Esophagus muscularis mucosa (tissue), 4 donors: Measurements from ENCODE around the gene SIKE1. TPM values are rescaled to one million over a fixed set of nuclear protein-coding genes. Genes with fewer than 3 reads are reported as not detected.
A peak's percentile ranks its signal among the peaks of the same experiment; 100 is the strongest.
"Not testable (repeated sequence)": the region's sequence is repeated elsewhere in the genome, so short reads cannot be mapped to it uniquely, and the experiment has no call there.

Source experiments
- DNase-seq: peaks from one replicate; pipeline ENCODE4 v3.0.0-alpha.2; 2017; ENCODE audit errors: extremely low spot score
- H3K27ac ChIP-seq, 4 donors: fragments of 200-600 bp; sonication (generic); replicated peaks in 1 of 4; 1 replicate in 3 of 4; 2 replicates in 1 of 4; pipeline ENCODE4 v1.5.1; 2016 to 2019; ENCODE audit warnings: mild to moderate bottlenecking in 1 of 4
- H3K27me3 ChIP-seq, 4 donors: fragments of 200-600 bp; sonication (generic); one replicate each; pipeline versions ENCODE4 v1.5.1 to v1.6.0; 2016 to 2019
- H3K36me3 ChIP-seq, 4 donors: fragments of 200-600 bp; sonication (generic); one replicate each; pipeline ENCODE4 v1.5.1; 2016 to 2019
- H3K4me1 ChIP-seq, 4 donors: fragments of 200-600 bp; sonication (generic); one replicate each; pipeline ENCODE4 v1.5.1; 2016 to 2019
- H3K4me3 ChIP-seq, 4 donors: fragments of 200-600 bp; sonication (generic); 1 replicate in 2 of 4; 2 replicates in 2 of 4; pipeline ENCODE4 v1.5.1; 2016 to 2019; ENCODE audit warnings: mild to moderate bottlenecking in 4 of 4, moderate library complexity in 1 of 4
- H3K9me3 ChIP-seq, 4 donors: fragments of 200-600 bp; sonication (generic); 1 replicate in 3 of 4; 2 replicates in 1 of 4; pipeline ENCODE4 v1.5.1; 2016 to 2019
- CTCF ChIP-seq, 3 experiments: fragments of 200-600 bp in 2 of 3; fragments of 450-650 bp in 1 of 3; sonication (generic) in 2 of 3; IDR thresholded peaks; one replicate each; pipeline ENCODE4 v1.5.1; 2017 to 2019; ENCODE audit warnings: antibody characterized with exemption in 3 of 3, mild to moderate bottlenecking in 2 of 3, moderate library complexity in 1 of 3
- EP300 ChIP-seq: sonication (generic); formaldehyde crosslinking; IDR thresholded peaks from one replicate; pipeline ENCODE4 v1.6.1; 2017; ENCODE audit warnings: antibody characterized with exemption
- POLR2A ChIP-seq: fragments of 450-650 bp; IDR thresholded peaks from one replicate; pipeline ENCODE4 v1.6.1; 2017; ENCODE audit warnings: antibody characterized with exemption, moderate library complexity, mild to moderate bottlenecking, low read depth
- POLR2AphosphoS5 ChIP-seq, 2 donors: sonication (generic); formaldehyde crosslinking; IDR thresholded peaks; one replicate each; pipeline ENCODE4 v1.6.1; 2017; ENCODE audit warnings: antibody characterized with exemption in 2 of 2
- WGBS: methylation state at CpG from one replicate; pipeline ENCODE4 v1.1.5; 2018; 5-methylcytosine and 5-hydroxymethylcytosine counted together
- intact Hi-C: fragments of 100-400 bp; cut with DNase I; formaldehyde crosslinking; loops from one replicate; pipeline ENCODE4 v1.15.1; 2023
- total RNA-seq, 4 donors: library from RNA; depleted of rRNA; stranded (reverse); fragments of >200 nt; gene quantifications; one replicate each; pipeline versions ENCODE4 v1.1.0 to v1.2.1, GENCODE V29; 2016

The SIKE1 gene
- total RNA-seq, 4 donors from 2014 or later, result 31.5 to 60.7 (median 50.9) TPM

GRCh38 chr1:114779722-114780121, 763 bp downstream of the SIKE1 start:
- H3K27ac ChIP-seq, result peak overlapping the region; percentile 86 to 89 (median 89)
- H3K4me3 ChIP-seq, result peak overlapping the region; percentile 76 to 83 (median 79)
- TF ChIP-seq POLR2A (no peak), CTCF (IDR thresholded peaks at IDR 0.05) (no peak), POLR2AphosphoS5 (IDR thresholded peaks at IDR 0.05) (no peak), EP300 (no peak)
- H3K9me3 ChIP-seq, result no peaks in the 10 kb centered on the region
- H3K36me3 ChIP-seq, result peaks cover 0 to 39% (median 24%) of the 10 kb centered on the region in 4 donors
- DNase-seq, result no peak
- H3K27me3 ChIP-seq, result no peaks in the 10 kb centered on the region
- intact Hi-C loops, result no loop called here
- peaks cover 14 to 20% (median 17%) of the 10 kb centered on the region in 4 donors for H3K4me1 ChIP-seq

- H3K27ac ChIP-seq, DNase-seq, H3K9me3 ChIP-seq, H3K4me3 ChIP-seq, intact Hi-C loops, H3K27me3 ChIP-seq: not testable (repeated sequence)
- WGBS, result 100% methylated on average over 4 of the region's 4 CpGs
- peaks cover 14 to 20% (median 17%) of the 10 kb centered on the region in 4 donors for H3K4me1 ChIP-seq
- H3K36me3 ChIP-seq, result peaks cover 0 to 68% (median 47%) of the 10 kb centered on the region in 4 donors
Observed at GRCh38 chr1:114776726-114777125, 3.8 kb downstream of the SIKE1 start.

- H3K27ac ChIP-seq, result no peak overlapping the region
- H3K36me3 ChIP-seq, result peaks cover 10 to 84% (median 61%) of the 10 kb centered on the region in 4 donors
- no peak overlapping the region for H3K4me3 ChIP-seq
- no peaks in the 10 kb centered on the region for H3K4me1 ChIP-seq
- WGBS, result 90% methylated on average over 1 of the region's 1 CpG
- TF ChIP-seq CTCF (IDR thresholded peaks at IDR 0.05) (no peak), EP300 (no peak), POLR2AphosphoS5 (IDR thresholded peaks at IDR 0.05) (no peak), POLR2A (no peak)
- no peak for DNase-seq
- intact Hi-C loops, result no loop called here
- no peaks in the 10 kb centered on the region for H3K27me3 ChIP-seq
- no peaks in the 10 kb centered on the region for H3K9me3 ChIP-seq
Observed at GRCh38 chr1:114771992-114772391, 8.5 kb downstream of the SIKE1 start.

GRCh38 chr1:114770989-114771388, 9.5 kb downstream of the SIKE1 start:
- DNase-seq, result no peak
- 100% methylated on average over 1 of the region's 1 CpG for WGBS
- TF ChIP-seq POLR2A, result no peak
- no peak for TF ChIP-seq EP300
- TF ChIP-seq POLR2AphosphoS5 (IDR thresholded peaks at IDR 0.05), result no peak
- no peak for TF ChIP-seq CTCF (IDR thresholded peaks at IDR 0.05)
- no peak overlapping the region for H3K27ac ChIP-seq
- no peak overlapping the region for H3K4me3 ChIP-seq
- H3K4me1 ChIP-seq, result no peaks in the 10 kb centered on the region
- no peaks in the 10 kb centered on the region for H3K27me3 ChIP-seq
- H3K36me3 ChIP-seq, result peaks cover 10 to 78% (median 58%) of the 10 kb centered on the region in 4 donors
- intact Hi-C loops, result no loop called here
- H3K9me3 ChIP-seq, result no peaks in the 10 kb centered on the region

GRCh38 chr1:114764689-114765088, 15.8 kb downstream of the SIKE1 start:
- H3K4me3 ChIP-seq, result no peak overlapping the region
- DNase-seq, result no peak
- H3K27ac ChIP-seq, result no peak overlapping the region
- TF ChIP-seq EP300, result no peak
- TF ChIP-seq POLR2AphosphoS5 (IDR thresholded peaks at IDR 0.05), result no peak
- no peak for TF ChIP-seq CTCF (IDR thresholded peaks at IDR 0.05)
- TF ChIP-seq POLR2A, result no peak
- WGBS, result 91% methylated on average over 4 of the region's 4 CpGs
- H3K4me1 ChIP-seq, result no peaks in the 10 kb centered on the region
- intact Hi-C loops, result no loop called here
- no peaks in the 10 kb centered on the region for H3K27me3 ChIP-seq
- peaks cover 1 to 16% (median 8%) of the 10 kb centered on the region in 4 donors for H3K36me3 ChIP-seq
- H3K9me3 ChIP-seq, result no peaks in the 10 kb centered on the region
